H9 (cell line): ENCODE data around the gene HIP1. TPM values are rescaled to one million over a fixed set of nuclear protein-coding genes. Genes with fewer than 3 reads are reported as not detected.

Experiments used
- DNase-seq: peaks from one replicate; pipeline ENCODE4 v3.0.0-alpha.2; 2017
- H2AFZ ChIP-seq: one replicate; pipeline ENCODE4 v1.6.1; 2013; ENCODE audit warnings: mild to moderate bottlenecking, low read length, control low read depth, moderate library complexity
- H2AK5ac ChIP-seq: 2 replicates; pipeline ENCODE4 v1.6.1; 2013; ENCODE audit warnings: low read length, control low read depth, mixed read lengths; ENCODE audit not compliant: insufficient read length
- H2BK120ac ChIP-seq: one replicate; pipeline ENCODE4 v1.6.1; 2013; ENCODE audit warnings: low read depth, mild to moderate bottlenecking, low read length, control low read depth, inconsistent platforms; ENCODE audit not compliant: poor library complexity, severe bottlenecking
- H2BK12ac ChIP-seq: 2 replicates; pipeline ENCODE4 v1.6.1; 2013; ENCODE audit warnings: low read length, control low read depth, mixed read lengths, low read depth; ENCODE audit not compliant: insufficient read length
- H2BK15ac ChIP-seq: 2 replicates; pipeline ENCODE4 v1.6.1; 2013; ENCODE audit warnings: low read depth, low read length, control low read depth
- H2BK20ac ChIP-seq: one replicate; pipeline ENCODE4 v1.6.1; 2013; ENCODE audit warnings: low read depth, mild to moderate bottlenecking, low read length, control low read depth, inconsistent platforms; ENCODE audit not compliant: poor library complexity, severe bottlenecking
- H2BK5ac ChIP-seq: 2 replicates; pipeline ENCODE4 v1.6.1; 2013; ENCODE audit warnings: low read length, control low read depth, mixed read lengths; ENCODE audit not compliant: insufficient read length
- H3K14ac ChIP-seq: 2 replicates; pipeline ENCODE4 v1.6.1; 2013; ENCODE audit warnings: low read length, control low read depth; ENCODE audit not compliant: insufficient read depth
- H3K18ac ChIP-seq: 2 replicates; pipeline ENCODE4 v1.6.1; 2013; ENCODE audit warnings: low read depth, mild to moderate bottlenecking, mixed read lengths, low read length, control low read depth; ENCODE audit not compliant: insufficient read length
- H3K23ac ChIP-seq: 2 replicates; pipeline ENCODE4 v1.6.1; 2013; ENCODE audit warnings: low read length, control low read depth, mixed read lengths, low read depth; ENCODE audit not compliant: insufficient read length
- H3K23me2 ChIP-seq: 2 replicates; pipeline ENCODE4 v1.6.1; 2013; ENCODE audit warnings: low read depth, mild to moderate bottlenecking, mixed read lengths, low read length, control low read depth; ENCODE audit not compliant: insufficient read length, poor library complexity, severe bottlenecking
- H3K27ac ChIP-seq: 2 replicates; pipeline ENCODE4 v1.5.1; 2013; ENCODE audit warnings: low read length, control low read depth, mixed read lengths, low read depth; ENCODE audit not compliant: insufficient read length
- H3K27me3 ChIP-seq: 2 replicates; pipeline ENCODE4 v1.6.1; 2013; ENCODE audit warnings: low read length, control low read depth, inconsistent platforms; ENCODE audit not compliant: insufficient read depth
- H3K4ac ChIP-seq: 2 replicates; pipeline ENCODE4 v1.6.1; 2013; ENCODE audit warnings: low read depth, mild to moderate bottlenecking, control low read depth, inconsistent platforms, low read length, moderate library complexity
- H3K4me1 ChIP-seq: 2 replicates; pipeline ENCODE4 v1.6.1; 2013; ENCODE audit warnings: low read length, control low read depth, inconsistent platforms; ENCODE audit not compliant: insufficient read depth
- H3K4me2 ChIP-seq: 2 replicates; pipeline ENCODE4 v1.6.1; 2013; ENCODE audit warnings: low read length, control low read depth, mixed read lengths; ENCODE audit not compliant: insufficient read length, insufficient read depth
- H3K56ac ChIP-seq: 2 replicates; pipeline ENCODE4 v1.6.1; 2013; ENCODE audit warnings: low read depth, mild to moderate bottlenecking, mixed read lengths, low read length, control low read depth; ENCODE audit not compliant: insufficient read length
- H3K79me1 ChIP-seq: 2 replicates; pipeline ENCODE4 v1.6.1; 2013; ENCODE audit warnings: low read depth, mild to moderate bottlenecking, moderate library complexity, low read length, control low read depth, inconsistent platforms; ENCODE audit not compliant: insufficient read depth, poor library complexity, severe bottlenecking
- H3K79me2 ChIP-seq: 2 replicates; pipeline ENCODE4 v1.6.1; 2013; ENCODE audit warnings: low read length, control low read depth, inconsistent platforms; ENCODE audit not compliant: insufficient read depth
- H3K9ac ChIP-seq: 2 replicates; pipeline ENCODE4 v1.6.1; 2013; ENCODE audit warnings: low read length, control low read depth, mixed read lengths; ENCODE audit not compliant: insufficient read length; ENCODE audit errors: extremely low read depth
- H3K9me3 ChIP-seq: one replicate; pipeline ENCODE4 v1.6.1; 2013; ENCODE audit warnings: low read depth, low read length, inconsistent platforms; ENCODE audit not compliant: control insufficient read depth
- H3T11ph ChIP-seq: one replicate; pipeline ENCODE4 v1.6.1; 2013; ENCODE audit warnings: mild to moderate bottlenecking, low read length, control low read depth, inconsistent platforms
- H4K20me1 ChIP-seq: one replicate; pipeline ENCODE4 v1.6.1; 2013; ENCODE audit not compliant: control insufficient read depth, insufficient read length, insufficient read depth
- H4K5ac ChIP-seq: 2 replicates; pipeline ENCODE4 v1.6.1; 2013; ENCODE audit warnings: low read depth, mild to moderate bottlenecking, mixed read lengths, low read length, control low read depth; ENCODE audit not compliant: insufficient read length
- H4K8ac ChIP-seq: replicated peaks from 2 replicates; pipeline ENCODE4 v1.6.1; 2013; ENCODE audit warnings: low read length, control low read depth, mixed read lengths, low read depth; ENCODE audit not compliant: insufficient read length
- H4K91ac ChIP-seq: 2 replicates; pipeline ENCODE4 v1.6.1; 2013; ENCODE audit warnings: low read depth, mild to moderate bottlenecking, moderate library complexity, mixed read lengths, low read length, control low read depth; ENCODE audit not compliant: insufficient read length
- H3K27ac Mint-ChIP-seq, 3 experiments: 2 replicates in 2 of 3; 3 replicates in 1 of 3; pipeline ENCODE4 v1.8.0; 2020 to 2021; ENCODE audit warnings: mixed read lengths in 3 of 3, mild to moderate bottlenecking in 1 of 3, moderate library complexity in 1 of 3
- H3K27me3 Mint-ChIP-seq: 2 replicates; pipeline ENCODE4 v1.8.0; 2021; ENCODE audit warnings: low read depth, mild to moderate bottlenecking, moderate library complexity, mixed read lengths
- H3K36me3 Mint-ChIP-seq, 3 experiments: 2 replicates in 2 of 3; 3 replicates in 1 of 3; pipeline ENCODE4 v1.8.0; 2020 to 2021; ENCODE audit warnings: low read depth in 3 of 3, mixed read lengths in 3 of 3; ENCODE audit not compliant: insufficient read depth in 1 of 3
- H3K4me1 Mint-ChIP-seq, 2 experiments: 2 replicates each; pipeline ENCODE4 v1.8.0; 2020; ENCODE audit warnings: mixed read lengths in 2 of 2
- H3K4me3 Mint-ChIP-seq, 2 experiments: 2 replicates in 1 of 2; 3 replicates in 1 of 2; pipeline ENCODE4 v1.8.0; 2020 to 2021; ENCODE audit warnings: mild to moderate bottlenecking in 2 of 2, mixed read lengths in 2 of 2, moderate library complexity in 1 of 2
- H3K9me3 Mint-ChIP-seq, 2 experiments: 2 replicates in 1 of 2; 3 replicates in 1 of 2; pipeline ENCODE4 v1.8.0; 2020; ENCODE audit warnings: mild to moderate bottlenecking in 2 of 2, mixed read lengths in 2 of 2, moderate library complexity in 1 of 2
- WGBS: extraction: QIAGEN DNeasy Blood & Tissue Kit; methylation state at CpG from one replicate; pipeline ENCODE4 v1.1.7; 2013; ENCODE audit warnings: missing lambda C conversion rate, low lambda C conversion rate, mixed read lengths; ENCODE audit not compliant: insufficient read length; ENCODE audit errors: extremely low coverage; 5-methylcytosine and 5-hydroxymethylcytosine counted together
- total RNA-seq: library from RNA; stranded (reverse); gene quantifications from 2 replicates; pipeline ENCODE4 v1.2.1, GENCODE V29; 2021
- TF ChIP-seq, protein P1 (sequence below): fragments of 200-600 bp; sonication (generic); conservative IDR thresholded peaks from 3 replicates; pipeline ENCODE4 v1.8.0; 2021; ENCODE audit warnings: antibody characterized with exemption, mild to moderate bottlenecking

HIP1 gene
- total RNA-seq, 1 experiment from 2014 or later: 87.5 TPM

DNA sequence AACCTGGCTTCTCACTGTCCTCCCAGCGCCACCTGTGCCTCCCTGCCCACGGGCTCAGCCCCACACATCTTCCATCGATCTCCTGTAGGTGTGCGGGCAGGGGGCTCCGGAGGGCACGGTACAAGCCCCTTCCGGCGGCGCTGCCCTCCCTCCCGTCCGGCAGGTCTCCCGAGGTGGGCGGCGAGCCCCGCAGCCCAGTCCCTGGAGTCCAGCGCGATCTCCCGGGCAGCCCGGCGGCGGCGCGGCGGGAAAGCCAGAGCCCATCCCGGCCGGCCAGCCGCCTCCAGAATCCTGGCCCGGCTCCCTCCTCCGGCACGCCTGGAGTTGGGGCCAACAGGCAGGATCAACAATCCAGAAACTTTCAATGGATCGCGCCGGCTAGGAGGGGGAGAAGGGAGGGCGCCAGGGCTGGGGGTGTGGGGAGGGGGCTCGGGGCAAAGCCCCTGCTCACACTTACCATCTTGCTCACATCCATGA, 100.1 kb downstream of the HIP1 start:
- WGBS: no CpG with 5 or more reads among the region's 35 CpGs
- Histone ChIP-seq H3K79me1 (peaks cover 15% of the 10 kb centered on the region), H2AFZ (no peak overlapping the region), H3K4me2 (peak overlapping the region; percentile 86), H4K5ac (no peak overlapping the region), H3K18ac (peak overlapping the region; percentile 83), H2BK5ac (no peak overlapping the region), H3T11ph (no peak overlapping the region), H2AK5ac (no peak overlapping the region), H3K4ac (no peak overlapping the region), H3K9ac (peak overlapping the region; percentile 88), H2BK120ac (peak overlapping the region; percentile 50), H2BK12ac (no peak overlapping the region), H3K23ac (no peak overlapping the region), H3K14ac (peak overlapping the region; percentile 91), H4K8ac (no peak overlapping the region), H4K20me1 (no peaks in the 10 kb centered on the region), H3K79me2 (peaks cover 19% of the 10 kb centered on the region; the same call in 1 of the 2 replicates), H3K56ac (no peak overlapping the region), H2BK15ac (no peak overlapping the region), H3K27me3 (no peaks in the 10 kb centered on the region), H2BK20ac (no peak overlapping the region), H4K91ac (no peak overlapping the region), H3K27ac (peak overlapping the region; percentile 29), H3K4me1 (peaks cover 5% of the 10 kb centered on the region; the same call in 1 of the 2 replicates), H3K23me2 (peaks cover 19% of the 10 kb centered on the region), H3K9me3 (no peaks in the 10 kb centered on the region)
- Mint-ChIP-seq H3K27me3 (no peaks in the 10 kb centered on the region; the same call in 1 of the 2 replicates), H3K27ac (peak overlapping the region; percentile 91 to 99 (median 95)), H3K4me1 (peaks cover 35 to 45% of the 10 kb centered on the region in 2 experiments), H3K4me3 (peak overlapping the region; percentile 93 to 96), H3K36me3 (peaks cover 15 to 24% (median 19%) of the 10 kb centered on the region in 3 experiments; a peak in 6 of 7 replicates), H3K9me3 (peaks cover 4 to 5% of the 10 kb centered on the region in 2 experiments; a peak in 3 of 5 replicates)
- TF ChIP-seq, protein P1, sequence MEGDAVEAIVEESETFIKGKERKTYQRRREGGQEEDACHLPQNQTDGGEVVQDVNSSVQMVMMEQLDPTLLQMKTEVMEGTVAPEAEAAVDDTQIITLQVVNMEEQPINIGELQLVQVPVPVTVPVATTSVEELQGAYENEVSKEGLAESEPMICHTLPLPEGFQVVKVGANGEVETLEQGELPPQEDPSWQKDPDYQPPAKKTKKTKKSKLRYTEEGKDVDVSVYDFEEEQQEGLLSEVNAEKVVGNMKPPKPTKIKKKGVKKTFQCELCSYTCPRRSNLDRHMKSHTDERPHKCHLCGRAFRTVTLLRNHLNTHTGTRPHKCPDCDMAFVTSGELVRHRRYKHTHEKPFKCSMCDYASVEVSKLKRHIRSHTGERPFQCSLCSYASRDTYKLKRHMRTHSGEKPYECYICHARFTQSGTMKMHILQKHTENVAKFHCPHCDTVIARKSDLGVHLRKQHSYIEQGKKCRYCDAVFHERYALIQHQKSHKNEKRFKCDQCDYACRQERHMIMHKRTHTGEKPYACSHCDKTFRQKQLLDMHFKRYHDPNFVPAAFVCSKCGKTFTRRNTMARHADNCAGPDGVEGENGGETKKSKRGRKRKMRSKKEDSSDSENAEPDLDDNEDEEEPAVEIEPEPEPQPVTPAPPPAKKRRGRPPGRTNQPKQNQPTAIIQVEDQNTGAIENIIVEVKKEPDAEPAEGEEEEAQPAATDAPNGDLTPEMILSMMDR: no peak
- DNase-seq: peak; percentile 60
